CD4-positive, alpha-beta T cell treated with Interferon alpha-2 for 1 hour (primary cell): ENCODE data around the gene IDI2.

Source experiments
- DNase-seq, 2 donors: peaks; one replicate each; pipeline ENCODE4 v3.0.0-alpha.2; 2020 to 2022

The IDI2 gene

DNA sequence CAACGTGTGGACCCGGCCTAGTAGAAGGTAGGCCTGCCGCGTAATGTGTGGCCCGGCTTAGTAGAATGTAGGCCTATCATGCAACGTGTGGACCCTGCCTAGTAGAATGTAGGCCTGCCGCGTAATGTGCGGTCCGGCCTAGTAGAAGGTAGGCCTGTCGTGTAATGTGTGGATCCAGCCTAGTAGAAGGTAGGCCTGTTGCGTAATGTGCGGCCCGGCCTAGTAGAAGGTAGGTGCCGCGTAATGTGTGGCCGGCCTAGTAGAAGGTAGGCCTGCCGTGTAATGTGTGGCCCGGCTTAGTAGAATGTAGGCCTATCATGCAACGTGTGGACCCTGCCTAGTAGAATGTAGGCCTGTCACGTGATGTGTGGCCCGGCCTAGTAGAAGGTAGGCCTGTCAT, 49.3 kb downstream of the IDI2 start:
- no peak for DNase-seq

DNA sequence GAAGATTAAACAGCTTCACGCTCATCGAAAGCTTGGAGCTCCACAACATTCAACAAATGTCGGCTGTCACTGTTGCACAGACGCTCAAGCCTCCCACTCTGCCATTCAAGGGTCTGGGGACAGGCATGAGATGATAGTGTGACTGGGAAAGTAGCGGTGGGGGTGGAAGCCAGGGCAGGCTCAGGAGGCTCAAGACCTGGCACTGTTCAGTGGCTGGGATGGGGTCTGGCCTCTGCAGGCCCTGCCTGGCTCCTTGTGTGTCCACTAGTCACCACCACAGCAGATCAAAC, 50.9 kb downstream of the IDI2 start:
- no peak for DNase-seq

DNA sequence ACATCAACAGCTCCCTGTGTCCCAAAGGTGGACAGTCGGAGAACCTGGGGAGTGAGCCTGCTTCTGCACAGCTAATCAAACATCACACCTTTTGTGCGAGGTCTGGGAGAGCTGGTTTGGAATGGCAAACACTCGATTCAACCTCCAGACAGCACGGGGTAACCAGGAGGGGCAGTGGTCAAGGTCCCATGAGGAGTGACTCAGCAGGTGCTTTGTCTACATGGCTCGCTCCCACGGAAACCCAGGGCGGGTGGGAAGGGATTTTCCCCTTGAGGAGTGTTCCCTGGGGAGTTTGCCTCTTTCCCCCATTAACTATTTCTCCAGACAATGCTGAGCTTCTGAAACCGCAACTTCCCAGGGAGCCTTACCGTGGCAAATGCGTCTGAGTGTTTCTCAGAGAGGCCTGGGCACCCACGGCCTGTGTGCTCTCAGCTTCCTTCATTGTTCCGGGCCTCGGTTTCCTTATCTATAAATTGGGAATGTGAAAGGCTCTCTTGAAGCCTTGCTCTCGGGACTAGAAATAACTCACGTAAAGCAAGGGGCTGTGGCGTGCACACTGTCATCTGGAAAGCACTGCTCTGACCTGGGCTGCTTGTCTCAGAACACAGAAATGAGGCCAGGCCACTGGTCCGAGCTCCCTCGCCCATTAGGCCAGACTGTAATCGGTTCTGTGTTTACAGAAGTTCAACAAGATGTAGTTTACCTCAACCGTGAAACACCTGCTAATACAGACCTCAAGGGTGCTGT, 51.4 kb downstream of the IDI2 start:
- DNase-seq = no peak

DNA sequence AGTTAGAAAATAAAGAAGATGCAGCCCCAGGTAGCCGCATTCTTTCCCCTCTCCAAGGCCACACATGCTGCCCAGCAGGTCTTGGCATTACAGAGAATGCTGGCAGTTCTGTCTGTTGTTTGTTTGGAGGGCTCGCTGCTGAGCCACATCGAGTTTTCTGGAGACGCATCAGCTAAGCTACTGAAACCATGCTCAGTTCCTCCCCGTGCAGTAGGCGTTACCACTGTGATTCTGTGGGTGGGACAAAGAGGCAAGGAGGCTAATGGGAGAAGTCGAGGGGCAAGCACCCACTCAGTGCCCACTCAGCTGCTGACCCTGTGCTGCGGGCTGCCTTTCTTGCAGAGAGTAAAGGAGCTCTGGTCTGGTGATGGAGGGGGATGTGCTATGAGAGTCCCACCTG, 52.9 kb downstream of the IDI2 start:
- no peak for DNase-seq

- no peak for DNase-seq
Measured at GRCh38 chr10:971613-972012, 54.0 kb downstream of the IDI2 start.

DNA sequence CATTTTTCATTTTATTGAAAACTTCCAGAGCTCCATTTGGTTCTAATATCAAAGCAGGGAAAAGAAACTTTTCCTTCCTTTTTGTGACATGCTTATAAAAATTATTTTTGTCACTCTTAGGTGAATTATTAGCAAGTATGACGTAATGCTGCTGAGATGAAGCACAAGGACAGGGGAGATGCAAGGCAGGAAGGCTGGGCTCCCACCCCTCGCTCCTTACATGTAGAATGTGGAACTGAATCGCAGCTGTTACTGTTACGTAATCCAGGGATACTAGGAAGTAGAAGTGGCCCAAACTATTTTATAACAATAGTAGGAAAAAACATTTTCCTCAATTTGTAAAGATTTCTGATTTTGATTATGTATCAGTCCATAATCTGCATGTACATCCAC, 54.5 kb downstream of the IDI2 start:
- DNase-seq = no peak

DNA sequence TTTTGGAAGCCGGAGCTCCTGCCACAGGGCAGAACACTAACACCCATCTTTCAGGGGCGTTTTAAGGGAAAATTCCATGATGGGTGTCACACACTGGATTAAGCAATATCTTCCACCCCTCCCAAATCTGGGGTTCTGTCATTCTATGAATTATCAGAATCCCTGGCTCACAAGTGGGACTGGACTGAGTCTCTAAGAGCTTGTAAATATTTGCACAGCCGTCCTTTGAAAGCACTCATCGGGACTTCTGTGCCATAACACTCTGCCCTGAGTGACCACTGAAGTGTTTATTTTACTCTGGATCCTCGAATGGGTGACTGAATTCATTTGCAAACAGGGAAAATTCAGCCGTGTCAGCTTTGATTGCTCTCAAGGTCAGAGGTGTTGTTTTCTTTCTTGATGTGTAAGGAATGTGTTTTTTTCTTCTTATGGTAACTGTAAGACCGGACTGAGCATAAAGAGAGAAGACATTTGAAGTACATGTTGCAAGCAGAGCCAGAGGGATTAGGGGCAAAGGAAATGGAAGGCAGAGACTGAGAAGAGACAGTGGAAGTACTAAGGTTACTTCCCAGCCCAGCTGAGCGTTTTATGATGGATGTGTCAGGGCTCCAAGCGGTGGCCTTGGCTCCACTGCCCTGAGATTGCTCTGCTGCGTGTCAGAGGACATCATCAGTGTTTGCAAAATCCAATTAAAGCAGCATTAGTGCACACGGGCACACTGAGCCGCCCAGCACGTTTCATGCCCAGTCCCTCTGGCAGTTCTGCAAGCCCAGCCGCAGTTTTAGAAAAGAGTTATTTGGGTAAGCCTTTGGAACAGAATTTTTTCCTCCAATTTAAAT, 55.1 kb downstream of the IDI2 start:
- no peak for DNase-seq

GRCh38 chr10:969473-970150, 56.0 kb downstream of the IDI2 start:
- no peak for DNase-seq
